B cell (primary cell): ENCODE measurements around the gene NAMPT. TPM values are rescaled to one million over a fixed set of nuclear protein-coding genes. Genes with fewer than 3 reads are reported as not detected.

Experiments used
- ATAC-seq: fragments of 200-7000 bp; cut with Tn5 transposase; one replicate; pipeline ENCODE4 v1.10.0; 2021; ENCODE audit warnings: low read depth, mild to moderate bottlenecking, moderate number of reproducible peaks, moderate library complexity
- CTCF ChIA-PET: fragments of 350-600 bp; sonication (Branson Sonifier 250); formaldehyde crosslinking; loops from one replicate; lab custom pipeline; 2021; ENCODE audit warnings: antibody characterized with exemption, inconsistent platforms; lab: Charles Lee
- POLR2A ChIA-PET: fragments of 350-600 bp; sonication (Branson Sonifier 250); formaldehyde crosslinking; loops from one replicate; lab custom pipeline; 2021; ENCODE audit warnings: antibody characterized with exemption; lab: Charles Lee
- DNase-seq: peaks from one replicate; pipeline ENCODE4 v3.0.0; 2013
- H2AFZ ChIP-seq: 2 replicates; pipeline ENCODE4 v1.6.1; 2012; ENCODE audit warnings: mild to moderate bottlenecking, low read depth, low read length; ENCODE audit not compliant: insufficient read depth, poor library complexity, severe bottlenecking
- H3K27ac ChIP-seq, 2 donors: 1 replicate in 1 of 2; 2 replicates in 1 of 2; pipeline ENCODE4 v1.5.1; 2012 to 2013; ENCODE audit warnings: low read length in 2 of 2, mild to moderate bottlenecking in 2 of 2, moderate library complexity in 1 of 2
- H3K27me3 ChIP-seq, 4 experiments: fragments of 200-600 bp in 1 of 4; sonication (generic) in 1 of 4; replicated peaks in 1 of 4; 1 replicate in 2 of 4; 2 replicates in 2 of 4; pipeline versions ENCODE4 v1.6.1 to v1.7.0; 2013 to 2016; ENCODE audit warnings: low read length in 3 of 4, mild to moderate bottlenecking in 2 of 4, mixed read lengths in 1 of 4, moderate library complexity in 1 of 4; ENCODE audit not compliant: insufficient read depth in 4 of 4, control insufficient read depth in 3 of 4; ENCODE audit errors: control extremely low read depth in 1 of 4
- H3K36me3 ChIP-seq, 2 experiments: replicated peaks in 1 of 2; 1 replicate in 1 of 2; 2 replicates in 1 of 2; pipeline versions ENCODE4 v1.6.1 to v1.7.1; 2013; ENCODE audit warnings: low read length in 1 of 2; ENCODE audit not compliant: insufficient read depth in 2 of 2, control insufficient read depth in 1 of 2; ENCODE audit errors: control extremely low read depth in 1 of 2, extremely low read depth in 1 of 2
- H3K4me1 ChIP-seq, 2 donors: fragments of 200-600 bp in 1 of 2; sonication (generic) in 1 of 2; 1 replicate in 1 of 2; 2 replicates in 1 of 2; pipeline versions ENCODE4 v1.5.1 to v1.6.1; 2013 to 2017; ENCODE audit warnings: low read length in 2 of 2; ENCODE audit not compliant: control insufficient read depth in 2 of 2, insufficient read depth in 2 of 2
- H3K4me2 ChIP-seq: replicated peaks from 2 replicates; pipeline ENCODE3; 2012; ENCODE audit warnings: mild to moderate bottlenecking, low read depth, low read length; ENCODE audit not compliant: poor library complexity, severe bottlenecking
- H3K4me3 ChIP-seq, 5 experiments: fragments of 200-600 bp in 1 of 5; sonication (generic) in 1 of 5; 1 replicate in 3 of 5; 2 replicates in 2 of 5; pipeline versions ENCODE4 v1.5.1 to v1.7.0; 2011 to 2016; ENCODE audit warnings: low read length in 4 of 5, mild to moderate bottlenecking in 4 of 5, low read depth in 2 of 5, control low read depth in 1 of 5, moderate library complexity in 1 of 5; ENCODE audit not compliant: insufficient read depth in 1 of 5; ENCODE audit errors: control extremely low read depth in 1 of 5, extremely low read depth in 1 of 5
- H3K79me2 ChIP-seq: fragments of 200-600 bp; sonication (generic); one replicate; pipeline ENCODE4 v1.6.0; 2016; ENCODE audit warnings: low read length; ENCODE audit not compliant: control insufficient read depth, insufficient read depth
- H3K9ac ChIP-seq: fragments of 200-600 bp; sonication (generic); 2 replicates; pipeline ENCODE4 v1.6.1; 2017; ENCODE audit warnings: mild to moderate bottlenecking, low read length, moderate library complexity
- H3K9me3 ChIP-seq, 3 donors: one replicate each; pipeline versions ENCODE4 v1.6.1 to v1.7.1; 2013; ENCODE audit warnings: low read length in 2 of 3; ENCODE audit not compliant: control insufficient read depth in 2 of 3, insufficient read depth in 1 of 3; ENCODE audit errors: control extremely low read depth in 1 of 3
- H4K20me1 ChIP-seq: 2 replicates; pipeline ENCODE4 v1.6.0; 2012; ENCODE audit warnings: mild to moderate bottlenecking, low read length; ENCODE audit not compliant: insufficient read depth, control insufficient read depth, poor library complexity, severe bottlenecking
- H3K27ac Mint-ChIP-seq: one replicate; pipeline ENCODE4 v1.8.0; 2021; ENCODE audit warnings: mixed read lengths
- H3K27me3 Mint-ChIP-seq: one replicate; pipeline ENCODE4 v1.8.0; 2021; ENCODE audit warnings: mixed read lengths
- H3K4me1 Mint-ChIP-seq: one replicate; pipeline ENCODE4 v1.8.0; 2021; ENCODE audit warnings: mixed read lengths
- H3K4me3 Mint-ChIP-seq: one replicate; pipeline ENCODE4 v1.8.0; 2021; ENCODE audit warnings: mixed read lengths
- H3K9me3 Mint-ChIP-seq: one replicate; pipeline ENCODE4 v1.8.0; 2022; ENCODE audit warnings: mixed read lengths; ENCODE audit not compliant: insufficient read depth
- CTCF ChIP-seq: fragments of 200-600 bp; IDR thresholded peaks from one replicate; pipeline ENCODE4 v1.8.0; 2022; ENCODE audit warnings: antibody characterized with exemption, mild to moderate bottlenecking
- EZH2 ChIP-seq: IDR thresholded peaks from 2 replicates; pipeline ENCODE4 v1.6.1; 2012; ENCODE audit warnings: borderline replicate concordance, low read depth, mild to moderate bottlenecking, moderate library complexity, low read length; ENCODE audit not compliant: insufficient read depth, poor library complexity, severe bottlenecking
- WGBS: methylation state at CpG from one replicate; pipeline ENCODE4 v1.1.5; 2013; ENCODE audit warnings: missing lambda C conversion rate; ENCODE audit not compliant: insufficient coverage; 5-methylcytosine and 5-hydroxymethylcytosine counted together
- intact Hi-C: fragments of 100-400 bp; cut with micrococcal nuclease; formaldehyde crosslinking; loops from one replicate; pipeline ENCODE4 v1.10.0; 2022
- polyA plus RNA-seq: library from polyadenylated mRNA; depleted of rRNA; stranded (reverse); fragments of >200 nt; gene quantifications from 2 replicates; pipeline ENCODE4 v1.2.3, GENCODE V29; 2012
- total RNA-seq, 2 donors: library from RNA; stranded (reverse); fragments of 120-200 nt in 1 of 2; gene quantifications; 1 replicate in 1 of 2; 2 replicates in 1 of 2; pipeline versions ENCODE4 v1.2.3 to v1.2.4, GENCODE V29; 2013 to 2022

The NAMPT gene
- total and polyA plus RNA-seq, 2 donors (not counting 1 experiment from before 2014, with no cell fraction given), result 11.6 to 48.8 TPM

DNA sequence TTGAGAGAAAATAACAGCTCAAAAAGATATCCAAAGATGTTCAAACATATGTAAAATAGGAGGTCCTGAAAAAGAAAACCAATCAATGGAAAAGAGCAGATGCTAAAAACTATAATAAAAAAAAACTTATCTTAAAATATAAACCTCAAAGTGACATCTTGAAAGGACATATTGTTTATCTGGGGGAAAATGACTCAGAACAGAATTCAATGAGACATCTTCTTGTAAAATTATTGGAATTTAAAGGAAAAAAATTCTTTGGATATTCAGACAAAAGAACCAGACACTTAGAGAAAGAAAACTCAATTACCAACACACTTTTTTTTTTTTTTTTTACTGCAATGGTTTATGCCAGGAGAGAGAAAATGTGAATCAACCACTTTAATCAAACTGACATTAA, 58.9 kb downstream of the NAMPT start:
- Histone ChIP-seq H3K36me3 (no peaks in the 10 kb centered on the region), H3K4me3 (no peak overlapping the region), H2AFZ (no peak overlapping the region), H3K9me3 (no peaks in the 10 kb centered on the region), H3K4me2 (no peak overlapping the region), H4K20me1 (no peaks in the 10 kb centered on the region), H3K27me3 (peaks cover 0 to 6% (median 1%) of the 10 kb centered on the region in 4 experiments), H3K79me2 (no peaks in the 10 kb centered on the region), H3K4me1 (no peaks in the 10 kb centered on the region), H3K9ac (no peak overlapping the region), H3K27ac (no peak overlapping the region)
- ATAC-seq (no peak), DNase-seq (no peak)
- no peak overlapping the region for H3K27ac Mint-ChIP-seq
- H3K4me1 Mint-ChIP-seq, result no peaks in the 10 kb centered on the region
- TF ChIP-seq CTCF (no peak), EZH2 (no peak)
- H3K9me3 Mint-ChIP-seq, result no peaks in the 10 kb centered on the region
- H3K4me3 Mint-ChIP-seq, result no peak overlapping the region
- POLR2A ChIA-PET, result no interaction called here
- peaks cover 15% of the 10 kb centered on the region for H3K27me3 Mint-ChIP-seq
- CTCF ChIA-PET, result no interaction called here
- intact Hi-C loops, result no loop called here

DNA sequence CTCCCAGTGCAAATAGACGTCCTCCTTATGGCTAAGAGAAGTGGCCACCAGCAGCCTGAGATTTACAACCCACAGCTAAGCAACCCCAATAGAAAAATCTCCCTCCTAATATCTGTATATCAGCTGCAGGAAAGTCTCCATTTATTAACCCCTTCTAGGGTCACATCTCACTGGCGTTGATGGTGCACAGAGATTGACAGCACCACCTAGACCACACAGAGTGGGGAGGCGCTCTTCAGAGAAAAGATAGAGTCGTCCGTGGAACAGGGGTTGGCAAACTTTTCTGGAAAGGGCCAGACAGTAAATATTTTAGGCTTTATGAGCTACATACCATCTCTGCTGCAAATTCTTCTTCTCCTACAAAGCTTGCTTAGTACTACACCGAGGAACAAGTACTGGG, 60.0 kb downstream of the NAMPT start:
- H3K4me2 ChIP-seq, result no peak overlapping the region
- no peaks in the 10 kb centered on the region for H3K4me1 ChIP-seq
- no peaks in the 10 kb centered on the region for H3K36me3 ChIP-seq
- POLR2A ChIA-PET, result interaction anchor here (0.6 kb wide), 1 partner anchor 236 kb away, joined by 5 read pairs; no protein-coding TSS in a partner anchor
- TF ChIP-seq EZH2, result no peak
- no peak for TF ChIP-seq CTCF
- DNase-seq, result no peak
- no peaks in the 10 kb centered on the region for H3K79me2 ChIP-seq
- H3K9me3 Mint-ChIP-seq, result no peaks in the 10 kb centered on the region
- CTCF ChIA-PET, result no interaction called here
- ATAC-seq, result no peak
- no peak overlapping the region for H3K4me3 ChIP-seq
- intact Hi-C loops, result no loop called here
- 83% methylated on average over 1 of the region's 6 CpGs for WGBS
- peaks cover 0 to 6% (median 1%) of the 10 kb centered on the region in 4 experiments for H3K27me3 ChIP-seq
- no peaks in the 10 kb centered on the region for H4K20me1 ChIP-seq
- no peak overlapping the region for H3K9ac ChIP-seq
- H2AFZ ChIP-seq, result no peak overlapping the region
- no peaks in the 10 kb centered on the region for H3K9me3 ChIP-seq
- no peak overlapping the region for H3K27ac Mint-ChIP-seq
- H3K4me1 Mint-ChIP-seq, result no peaks in the 10 kb centered on the region
- H3K27me3 Mint-ChIP-seq, result peaks cover 15% of the 10 kb centered on the region
- no peak overlapping the region for H3K4me3 Mint-ChIP-seq
- H3K27ac ChIP-seq, result no peak overlapping the region
